Measurements from ENCODE around the gene DAP. TPM values are rescaled to one million over a fixed set of nuclear protein-coding genes. Genes with fewer than 3 reads are reported as not detected.

The DAP gene
- total and polyA plus RNA-seq, 2 of the 13 experiments (the other 11 are each of a cell fraction or from before 2014, with no cell fraction given) = 22.0 to 57.5 TPM

DNA sequence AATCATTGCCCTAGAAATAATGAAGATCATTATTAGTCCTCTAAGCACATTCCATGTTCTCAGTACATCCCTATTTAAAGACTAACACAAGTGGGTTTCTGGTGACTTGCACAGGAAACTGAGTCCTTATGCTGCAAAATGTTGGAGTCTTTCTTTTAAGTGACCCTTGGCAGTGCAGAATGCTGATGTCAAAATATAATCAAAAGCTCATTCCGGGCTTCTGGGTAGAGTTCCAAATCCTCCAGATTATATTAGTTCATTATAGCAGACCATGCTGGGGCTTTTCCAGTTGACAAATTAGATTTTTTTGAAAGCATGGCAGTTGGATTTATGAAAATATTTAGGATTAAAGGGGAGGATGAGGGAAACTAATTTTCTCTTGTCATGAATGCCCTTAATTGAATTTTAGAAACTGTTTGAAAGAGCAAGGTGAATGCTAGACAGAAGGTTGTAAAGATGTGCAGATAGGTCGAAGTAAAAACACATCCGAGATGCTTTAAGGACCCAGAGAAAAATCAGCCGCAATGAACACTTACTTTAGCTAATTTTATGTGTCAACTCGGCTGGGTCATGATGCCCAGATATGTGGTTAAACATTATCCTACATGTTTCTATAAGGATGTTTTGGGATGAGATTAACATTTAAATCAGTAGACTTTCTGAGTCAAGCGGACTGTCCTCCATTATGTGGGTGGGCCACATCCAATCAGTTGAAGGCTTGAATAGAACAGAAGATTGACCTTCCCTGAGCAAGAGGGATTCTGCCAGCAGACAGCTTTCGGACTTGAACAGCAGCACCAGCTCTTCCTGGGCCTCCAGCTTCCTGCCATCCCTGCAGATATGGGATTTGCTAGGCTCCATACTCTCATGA, 88.7 kb downstream of the DAP start:
- ATAC-seq (no peak), DNase-seq (ENCODE audit: low spot score) (no peak), FAIRE-seq (no peak)
- H3K9ac ChIP-seq (ENCODE audit: insufficient read depth, low read depth, low read length) = no peak overlapping the region
- intact Hi-C loops (cut with micrococcal nuclease; ENCODE audit: unreplicated experiment) = no loop called here
- ChIA-PET POLR2A (no interaction called here), CTCF (ENCODE audit: low intra/inter-chr PET ratio, low total read pairs) (no interaction called here)
- H3K36me3 ChIP-seq (replicated peaks in 1 of 2; ENCODE audit: control insufficient read depth in 1 of 2, insufficient read depth in 2 of 2, low read length in 2 of 2) = no peaks in the 10 kb centered on the region; a peak in 2 of 5 replicates
- peaks cover 14% of the 10 kb centered on the region for H3K4me1 ChIP-seq (ENCODE audit: insufficient read depth, low read length)
- H3K27ac ChIP-seq (ENCODE audit: extremely low read length, insufficient read depth, low read length) = no peak overlapping the region
- no peak overlapping the region for H2AFZ ChIP-seq (ENCODE audit: low read length)
- no TSS peak for BruUV-seq (replicated peaks)
- no peaks in the 10 kb centered on the region for H3K9me3 ChIP-seq (ENCODE audit: low read length)
- TF ChIP-seq FOXJ3 (CRISPR knock-in tag; IDR thresholded peaks at IDR 0.05; ENCODE audit: borderline replicate concordance) = no peak
- H4K20me1 ChIP-seq (ENCODE audit: insufficient read depth, low read length) = no peaks in the 10 kb centered on the region
- no peak overlapping the region for H3K4me3 ChIP-seq (replicated peaks in 1 of 3; ENCODE audit: insufficient read depth in 1 of 3, low read depth in 2 of 3, low read length in 3 of 3)
- in situ Hi-C loops (cut with HindIII; ENCODE audit: extremely low pct_ligation_motif_present, low pct_unique_long_range_greater_than_20kb) = no loop called here
- H3K27me3 ChIP-seq (ENCODE audit: control insufficient read depth in 1 of 2, insufficient read depth in 2 of 2, low read length in 2 of 2) = no peaks in the 10 kb centered on the region
- H3K4me2 ChIP-seq (ENCODE audit: low read depth, low read length) = no peak overlapping the region
- WGBS (ENCODE audit: low lambda C conversion rate) = 52% methylated on average over 6 of the region's 7 CpGs
- H3K79me2 ChIP-seq (ENCODE audit: insufficient read depth, low read length) = no peaks in the 10 kb centered on the region

DNA sequence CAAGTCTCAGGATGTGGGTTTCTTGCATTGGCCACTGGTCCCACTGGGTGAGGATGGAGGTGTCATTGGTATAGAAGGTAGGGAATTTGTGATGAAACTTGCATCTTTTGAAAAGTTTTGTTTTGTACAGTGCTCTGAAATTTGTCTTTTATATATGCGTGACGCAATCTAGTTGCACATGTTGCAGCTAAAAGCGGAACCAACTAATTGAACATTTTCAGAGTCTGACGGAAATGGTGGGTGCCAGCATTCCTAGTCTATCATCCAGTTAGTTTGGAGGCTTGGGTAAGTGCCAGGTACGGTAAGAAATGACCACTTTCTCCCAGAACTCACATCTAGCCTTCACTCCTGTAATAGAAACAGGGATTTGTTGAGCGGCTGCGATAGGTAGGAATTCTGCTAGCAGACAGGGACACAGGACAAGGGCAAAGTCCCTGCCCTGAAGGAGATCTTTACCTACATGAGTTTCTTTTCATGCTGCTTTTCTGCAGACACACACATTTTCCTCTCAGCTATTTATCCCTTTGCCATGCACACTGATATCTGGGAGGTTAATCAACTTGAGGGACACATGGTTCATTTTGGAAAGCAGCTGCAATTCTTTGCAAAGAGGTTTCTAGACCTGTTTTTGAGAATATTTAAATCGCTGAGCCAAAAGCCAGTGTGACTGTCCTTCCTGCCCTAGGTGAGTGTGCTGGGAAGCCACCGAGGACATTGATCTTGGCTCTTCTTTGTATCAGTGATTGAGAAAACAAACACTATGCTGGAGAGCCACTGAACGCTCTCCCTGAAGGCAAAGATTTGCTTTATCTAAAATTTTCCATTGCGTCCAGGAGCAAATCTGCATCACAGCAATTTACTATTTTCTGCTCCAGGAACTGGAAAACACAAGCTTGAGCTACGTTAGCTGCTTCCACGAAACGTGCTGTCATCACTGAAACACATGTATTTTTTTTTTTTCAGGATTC, 89.7 kb downstream of the DAP start:
- H3K4me2 ChIP-seq (ENCODE audit: low read depth, low read length) = peak overlapping the region; percentile 46
- no peak overlapping the region for H3K27ac ChIP-seq (ENCODE audit: extremely low read length, insufficient read depth, low read length)
- peaks cover 14% of the 10 kb centered on the region for H3K4me1 ChIP-seq (ENCODE audit: insufficient read depth, low read length)
- H3K9me3 ChIP-seq (ENCODE audit: low read length) = no peaks in the 10 kb centered on the region
- ChIA-PET POLR2A (no interaction called here), CTCF (ENCODE audit: low intra/inter-chr PET ratio, low total read pairs) (no interaction called here)
- H3K9ac ChIP-seq (ENCODE audit: insufficient read depth, low read depth, low read length) = no peak overlapping the region
- TF ChIP-seq PHF21A (CRISPR knock-in tag; IDR thresholded peaks at IDR 0.05) (0 out of 2 replicates have a peak, but pooled peaks have one; percentile 24), KLF6 (CRISPR knock-in tag; IDR thresholded peaks at IDR 0.05) (no peak), HNF4A (CRISPR knock-in tag; IDR thresholded peaks at IDR 0.05) (peak; percentile 9; the same call in 1 of the 2 replicates), CEBPB (IDR thresholded peaks at IDR 0.05; ENCODE audit: borderline replicate concordance, low read depth, low read length) (peak; percentile 70), ZNF274 (CRISPR knock-in tag; IDR thresholded peaks at IDR 0.05) (no peak), ZNF329 (CRISPR knock-in tag; IDR thresholded peaks at IDR 0.05; ENCODE audit: low read depth) (no peak), ZNF7 (CRISPR knock-in tag; IDR thresholded peaks at IDR 0.05) (peak; percentile 88), NPAS2 (CRISPR knock-in tag; IDR thresholded peaks at IDR 0.05; ENCODE audit: borderline replicate concordance) (no peak), STAT5B (CRISPR knock-in tag; IDR thresholded peaks at IDR 0.05) (no peak)
- in situ Hi-C loops (cut with HindIII; ENCODE audit: extremely low pct_ligation_motif_present, low pct_unique_long_range_greater_than_20kb) (no loop called here), intact Hi-C loops (cut with micrococcal nuclease; ENCODE audit: unreplicated experiment) (no loop called here)
- no peaks in the 10 kb centered on the region for H3K79me2 ChIP-seq (ENCODE audit: insufficient read depth, low read length)
- DNase-seq (ENCODE audit: low spot score) = no peak
- BruUV-seq (replicated peaks) = no TSS peak
- H3K36me3 ChIP-seq (replicated peaks in 1 of 2; ENCODE audit: control insufficient read depth in 1 of 2, insufficient read depth in 2 of 2, low read length in 2 of 2) = no peaks in the 10 kb centered on the region
- 16% methylated on average over 12 of the region's 14 CpGs for WGBS (ENCODE audit: low lambda C conversion rate)
- FAIRE-seq = peak; percentile 37
- H4K20me1 ChIP-seq (ENCODE audit: insufficient read depth, low read length) = no peaks in the 10 kb centered on the region
- ATAC-seq = peak; percentile 50
- no peaks in the 10 kb centered on the region; a peak in 1 of 5 replicates for H3K27me3 ChIP-seq (ENCODE audit: control insufficient read depth in 1 of 2, insufficient read depth in 2 of 2, low read length in 2 of 2)
- H3K4me3 ChIP-seq (replicated peaks in 1 of 3; ENCODE audit: insufficient read depth in 1 of 3, low read depth in 2 of 3, low read length in 3 of 3) = no peak overlapping the region
- H2AFZ ChIP-seq (ENCODE audit: low read length) = no peak overlapping the region

Data from HepG2 (cell line).